HG03175 (cell line): ENCODE measurements around the gene SPRYD4.

Experiments used
- ATAC-seq: cut with Tn5 transposase; IDR thresholded peaks from one replicate; pipeline ENCODE4 v1.9.1; 2021; ENCODE audit warnings: mild to moderate bottlenecking, moderate library complexity; ENCODE audit not compliant: unreplicated experiment

The SPRYD4 gene

DNA sequence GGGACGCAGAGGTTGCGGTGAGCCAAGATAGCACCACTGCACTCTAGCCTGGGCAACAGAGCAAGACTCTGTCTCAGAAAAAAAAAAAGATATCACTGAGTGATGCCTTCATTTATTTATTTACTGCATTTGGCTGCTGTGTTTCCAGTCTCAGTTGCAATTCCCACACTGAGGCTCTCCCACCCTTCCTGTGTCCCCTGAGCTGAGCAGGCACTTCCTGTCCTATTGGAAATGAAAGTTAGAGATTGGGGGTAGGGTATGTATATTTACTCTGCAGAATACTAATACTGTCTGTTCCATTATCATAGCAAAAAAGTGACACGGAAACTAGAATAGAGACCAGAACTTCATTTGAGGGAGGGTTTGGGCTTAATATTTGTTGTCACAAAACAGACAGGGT lies 51.7 kb downstream of the SPRYD4 start:
- ATAC-seq: no peak

DNA sequence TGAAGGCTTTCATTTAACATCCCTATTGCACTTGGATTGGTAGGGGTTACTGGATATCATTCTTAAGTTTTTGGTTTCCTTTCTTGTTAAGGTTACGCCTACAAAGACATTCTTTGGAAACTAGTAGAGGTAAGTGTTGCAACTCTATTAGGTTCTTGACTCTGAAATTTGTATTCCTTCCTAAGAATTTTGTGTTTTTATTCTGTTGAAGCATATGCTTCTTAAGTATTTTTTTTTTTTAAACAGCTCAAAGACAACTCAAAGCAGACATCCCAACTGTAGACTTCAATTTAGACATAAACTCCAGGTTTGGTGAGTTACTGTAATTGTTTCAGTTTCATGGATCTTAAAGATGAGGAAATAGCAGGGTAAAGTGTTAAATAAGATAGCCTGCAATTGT lies 52.1 kb downstream of the SPRYD4 start:
- ATAC-seq: no peak

DNA sequence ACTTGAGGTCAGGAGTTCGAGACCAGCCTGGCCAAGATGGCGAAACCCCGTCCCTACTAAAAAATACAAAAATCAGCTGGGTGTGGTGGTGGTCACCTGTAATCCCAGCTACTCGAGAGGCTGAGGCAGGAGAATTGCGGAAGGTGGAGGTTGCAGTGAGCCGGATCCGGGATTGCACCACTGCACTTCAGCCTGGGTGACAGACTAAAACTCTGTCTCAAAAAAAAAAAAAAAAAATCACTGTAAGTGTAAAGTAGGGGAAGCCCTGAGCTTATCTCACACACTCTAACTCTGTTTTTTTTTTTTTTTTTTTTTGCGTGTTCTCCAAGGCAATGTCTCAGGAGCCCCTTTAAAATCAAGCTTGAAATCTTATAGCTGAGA lies 52.8 kb downstream of the SPRYD4 start:
- no peak for ATAC-seq

DNA sequence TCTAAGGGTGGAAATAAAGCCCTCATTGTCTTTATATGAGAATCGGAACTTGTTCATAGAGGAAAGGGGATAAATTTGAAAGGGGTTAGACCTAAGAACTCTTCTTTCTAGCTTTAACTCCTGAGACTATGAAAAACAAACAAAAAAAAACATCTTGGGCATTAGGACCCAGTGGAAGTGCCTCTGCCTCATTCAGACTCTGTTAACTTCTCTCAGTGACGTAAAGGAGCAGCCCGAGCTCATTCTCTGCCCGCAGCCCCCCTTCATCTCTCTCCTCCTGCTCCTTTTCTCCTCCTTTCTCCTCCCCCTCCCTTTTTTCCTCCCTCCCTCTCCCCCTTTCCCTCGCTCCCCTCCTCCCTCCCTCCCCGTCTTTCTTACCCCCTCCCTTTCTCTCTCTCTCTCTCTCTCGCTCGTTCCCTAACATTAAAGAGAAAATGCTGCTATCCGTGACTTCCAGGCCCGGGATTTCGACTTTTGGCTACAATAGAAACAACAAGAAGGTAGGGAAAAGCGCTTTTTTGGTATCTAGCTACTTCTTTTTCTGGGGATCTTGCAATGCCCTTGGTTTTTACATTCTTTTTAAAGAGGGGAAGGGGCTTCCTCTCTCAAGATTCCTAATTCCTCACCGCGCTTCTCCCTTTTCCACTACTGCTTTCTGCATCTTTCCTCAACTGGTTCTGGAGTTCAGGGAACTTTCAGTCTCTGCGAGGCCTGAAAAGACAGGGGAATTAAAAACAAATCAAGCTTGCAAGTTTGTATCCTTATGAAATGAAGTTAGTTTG lies 53.4 kb downstream of the SPRYD4 start, which contains the start of gene RBMS2:
TSS of gene RBMS2 (plus strand) at position 231 of the 782 bp plus-strand sequence. CDS start at position 435, 204 bp downstream.
- ATAC-seq: no peak

DNA sequence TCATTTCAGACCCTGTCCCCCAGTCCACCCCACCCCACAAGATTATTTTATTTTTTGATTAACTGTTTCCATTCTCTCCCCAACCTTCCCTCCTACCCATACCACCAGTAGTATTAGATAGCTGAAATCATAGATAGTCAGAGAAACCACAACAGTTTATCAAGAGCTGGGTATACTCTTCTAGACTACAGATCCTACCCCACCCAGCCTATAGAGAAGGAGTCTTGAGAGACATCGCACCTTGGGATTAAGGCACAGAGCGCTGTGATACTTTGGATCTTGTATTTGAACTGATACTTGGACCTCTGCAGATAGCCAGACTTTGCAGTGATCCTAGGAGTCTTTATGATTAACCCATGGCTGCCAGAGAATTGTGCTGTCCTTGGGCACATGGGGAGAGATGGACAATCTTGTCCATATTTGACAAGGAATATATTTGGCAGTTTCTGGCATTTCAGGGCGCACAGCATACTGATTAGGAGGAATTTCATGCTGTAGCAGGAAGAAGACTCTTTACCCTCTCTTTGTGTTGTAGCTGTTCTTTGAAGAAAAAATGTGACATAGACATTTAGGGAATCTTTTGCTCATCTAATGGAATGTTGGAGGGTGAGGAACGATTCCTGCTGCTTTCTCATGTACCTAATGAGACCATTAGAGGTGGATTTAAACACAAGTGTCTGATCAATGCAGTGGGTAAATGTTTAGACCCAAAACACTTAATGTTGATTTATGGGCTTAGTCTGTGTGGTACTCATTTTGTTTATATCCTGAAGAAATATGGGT lies 54.2 kb downstream of the SPRYD4 start:
- ATAC-seq: no peak

DNA sequence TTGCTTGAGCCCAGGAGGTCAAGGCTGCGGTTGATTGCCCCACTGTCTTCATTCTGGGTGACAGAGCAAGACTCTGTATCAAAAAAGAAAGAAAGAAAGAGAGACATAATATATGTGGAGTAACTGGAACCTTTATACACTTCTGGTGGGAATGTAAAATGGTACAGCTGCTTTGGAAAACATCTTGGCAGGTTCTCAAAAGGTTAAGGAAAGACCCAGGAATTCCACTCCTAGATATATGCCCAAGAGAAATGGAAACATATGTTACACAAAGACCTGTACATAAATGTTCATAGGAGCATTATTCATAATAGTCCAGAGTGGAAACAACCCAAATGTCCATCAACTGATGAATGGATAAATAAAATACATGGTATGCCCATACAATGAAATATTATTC lies 60.5 kb downstream of the SPRYD4 start:
- no peak for ATAC-seq
